Inflammatory macrophage (primary cell): ENCODE results near the gene BCL2L14.
A peak's percentile ranks its signal among the peaks of the same experiment; 100 is the strongest.

ENCODE experiments used
- DNase-seq, 2 donors: peaks; one replicate each; pipeline ENCODE4 v3.0.0-alpha.2; 2020 to 2022

The BCL2L14 gene

GRCh38 chr12:12056951-12057350 lies 13.8 kb upstream of the BCL2L14 start:
- DNase-seq, result no peak

- no peak for DNase-seq
Observed at GRCh38 chr12:12064596-12064995, 6.1 kb upstream of the BCL2L14 start.

GRCh38 chr12:12068751-12069150 lies 2.0 kb upstream of the BCL2L14 start:
- no peak for DNase-seq

- DNase-seq, result peak; percentile 5 to 8
Observed at GRCh38 chr12:12069821-12070548, 754 bp upstream of the BCL2L14 start.

- no peak for DNase-seq
Observed at GRCh38 chr12:12072064-12072760, 1.5 kb downstream of the BCL2L14 start.

GRCh38 chr12:12079291-12079690 lies 8.6 kb downstream of the BCL2L14 start:
- DNase-seq, result no peak

GRCh38 chr12:12081836-12082497 lies 11.2 kb downstream of the BCL2L14 start:
- peak; percentile 57 to 62 for DNase-seq

- DNase-seq, result no peak
Observed at GRCh38 chr12:12083688-12084087, 12.9 kb downstream of the BCL2L14 start.

GRCh38 chr12:12086362-12086761 lies 15.6 kb downstream of the BCL2L14 start:
- no peak for DNase-seq

- DNase-seq, result no peak
Observed at GRCh38 chr12:12086973-12087692, 16.4 kb downstream of the BCL2L14 start.

- DNase-seq, result no peak
Observed at GRCh38 chr12:12087693-12088034, 16.9 kb downstream of the BCL2L14 start.

GRCh38 chr12:12088147-12088546 lies 17.4 kb downstream of the BCL2L14 start:
- DNase-seq, result no peak

- DNase-seq, result no peak
Observed at GRCh38 chr12:12088761-12089160, 18.0 kb downstream of the BCL2L14 start.

- DNase-seq, result no peak
Observed at GRCh38 chr12:12091071-12091470, 20.3 kb downstream of the BCL2L14 start.

GRCh38 chr12:12091977-12092663 lies 21.4 kb downstream of the BCL2L14 start:
- no peak for DNase-seq

- no peak for DNase-seq
Observed at GRCh38 chr12:12094481-12094880, 23.7 kb downstream of the BCL2L14 start.

- DNase-seq, result no peak
Observed at GRCh38 chr12:12095021-12095420, 24.3 kb downstream of the BCL2L14 start.

- DNase-seq, result no peak
Observed at GRCh38 chr12:12097891-12098690, 27.4 kb downstream of the BCL2L14 start.

GRCh38 chr12:12098691-12099015 lies 27.9 kb downstream of the BCL2L14 start:
- DNase-seq, result no peak

- DNase-seq, result no peak
Observed at GRCh38 chr12:12099102-12099501, 28.4 kb downstream of the BCL2L14 start.

- DNase-seq, result no peak
Observed at GRCh38 chr12:12107678-12108077, 36.9 kb downstream of the BCL2L14 start.
